Measurements from ENCODE around the gene SON. TPM values are rescaled to one million over a fixed set of nuclear protein-coding genes. Genes with fewer than 3 reads are reported as not detected.

The SON gene
- total RNA-seq, 1 donor from 2014 or later = 139 TPM

- no peak for DNase-seq (ENCODE audit: low read depth)
- Histone ChIP-seq H3K4me3 (ENCODE audit: low read depth, low read length) (peak within 1 kb of the TSS; percentile 95), H3K27me3 (ENCODE audit: control insufficient read depth, insufficient read depth, low read length) (no peaks in the 10 kb centered on the region), H3K36me3 (ENCODE audit: control insufficient read depth, insufficient read depth, low read length) (peaks cover 1% of the 10 kb centered on the region)
- TF ChIP-seq CTCF (IDR thresholded peaks at IDR 0.05; ENCODE audit: insufficient read depth, low read length, poor library complexity, severe bottlenecking) = no peak
These were observed 840 bp upstream of the SON start, which contains the start of gene GART for GRCh38 chr21:33541756-33542639. TSS of gene GART (minus strand) at chr21:33542117. CDS start at chr21:33539315, 2,802 bp downstream.

- no peak for DNase-seq (ENCODE audit: low read depth)
- Histone ChIP-seq H3K27me3 (ENCODE audit: control insufficient read depth, insufficient read depth, low read length) (no peaks in the 10 kb centered on the region), H3K4me3 (ENCODE audit: low read depth, low read length) (peak overlapping the region; percentile 67), H3K36me3 (ENCODE audit: control insufficient read depth, insufficient read depth, low read length) (no peaks in the 10 kb centered on the region)
- no peak for TF ChIP-seq CTCF (IDR thresholded peaks at IDR 0.05; ENCODE audit: insufficient read depth, low read length, poor library complexity, severe bottlenecking)
These were observed 779 bp downstream of the SON start for GRCh38 chr21:33543505-33544129.

GRCh38 chr21:33544451-33545195, 1.8 kb downstream of the SON start:
- no peak for TF ChIP-seq CTCF (IDR thresholded peaks at IDR 0.05; ENCODE audit: insufficient read depth, low read length, poor library complexity, severe bottlenecking)
- H3K4me3 ChIP-seq (ENCODE audit: low read depth, low read length) = peak overlapping the region; percentile 67
- no peak for DNase-seq (ENCODE audit: low read depth)
- no peaks in the 10 kb centered on the region for H3K27me3 ChIP-seq (ENCODE audit: control insufficient read depth, insufficient read depth, low read length)
- H3K36me3 ChIP-seq (ENCODE audit: control insufficient read depth, insufficient read depth, low read length) = no peaks in the 10 kb centered on the region

GRCh38 chr21:33546086-33546485, 3.2 kb downstream of the SON start:
- Histone ChIP-seq H3K36me3 (ENCODE audit: control insufficient read depth, insufficient read depth, low read length) (peaks cover 3% of the 10 kb centered on the region), H3K27me3 (ENCODE audit: control insufficient read depth, insufficient read depth, low read length) (no peaks in the 10 kb centered on the region), H3K4me3 (ENCODE audit: low read depth, low read length) (no peak overlapping the region)
- no peak for TF ChIP-seq CTCF (IDR thresholded peaks at IDR 0.05; ENCODE audit: insufficient read depth, low read length, poor library complexity, severe bottlenecking)
- DNase-seq (ENCODE audit: low read depth) = no peak

GRCh38 chr21:33549848-33550771, 7.3 kb downstream of the SON start:
- TF ChIP-seq CTCF (IDR thresholded peaks at IDR 0.05; ENCODE audit: insufficient read depth, low read length, poor library complexity, severe bottlenecking) = no peak
- no peak for DNase-seq (ENCODE audit: low read depth)
- H3K27me3 ChIP-seq (ENCODE audit: control insufficient read depth, insufficient read depth, low read length) = no peaks in the 10 kb centered on the region
- no peak overlapping the region for H3K4me3 ChIP-seq (ENCODE audit: low read depth, low read length)
- peaks cover 10% of the 10 kb centered on the region for H3K36me3 ChIP-seq (ENCODE audit: control insufficient read depth, insufficient read depth, low read length)

All from kidney epithelial cell (primary cell).